HG03095 (cell line): Measurements from ENCODE around the gene TNFAIP8.
"Not testable (repeated sequence)": the region's sequence is repeated elsewhere in the genome, so short reads cannot be mapped to it uniquely, and the experiment has no call there.

Experiments
- ATAC-seq: cut with Tn5 transposase; IDR thresholded peaks from one replicate; pipeline ENCODE4 v1.9.1; 2021; ENCODE audit warnings: moderate library complexity; ENCODE audit not compliant: unreplicated experiment

TNFAIP8 gene

DNA sequence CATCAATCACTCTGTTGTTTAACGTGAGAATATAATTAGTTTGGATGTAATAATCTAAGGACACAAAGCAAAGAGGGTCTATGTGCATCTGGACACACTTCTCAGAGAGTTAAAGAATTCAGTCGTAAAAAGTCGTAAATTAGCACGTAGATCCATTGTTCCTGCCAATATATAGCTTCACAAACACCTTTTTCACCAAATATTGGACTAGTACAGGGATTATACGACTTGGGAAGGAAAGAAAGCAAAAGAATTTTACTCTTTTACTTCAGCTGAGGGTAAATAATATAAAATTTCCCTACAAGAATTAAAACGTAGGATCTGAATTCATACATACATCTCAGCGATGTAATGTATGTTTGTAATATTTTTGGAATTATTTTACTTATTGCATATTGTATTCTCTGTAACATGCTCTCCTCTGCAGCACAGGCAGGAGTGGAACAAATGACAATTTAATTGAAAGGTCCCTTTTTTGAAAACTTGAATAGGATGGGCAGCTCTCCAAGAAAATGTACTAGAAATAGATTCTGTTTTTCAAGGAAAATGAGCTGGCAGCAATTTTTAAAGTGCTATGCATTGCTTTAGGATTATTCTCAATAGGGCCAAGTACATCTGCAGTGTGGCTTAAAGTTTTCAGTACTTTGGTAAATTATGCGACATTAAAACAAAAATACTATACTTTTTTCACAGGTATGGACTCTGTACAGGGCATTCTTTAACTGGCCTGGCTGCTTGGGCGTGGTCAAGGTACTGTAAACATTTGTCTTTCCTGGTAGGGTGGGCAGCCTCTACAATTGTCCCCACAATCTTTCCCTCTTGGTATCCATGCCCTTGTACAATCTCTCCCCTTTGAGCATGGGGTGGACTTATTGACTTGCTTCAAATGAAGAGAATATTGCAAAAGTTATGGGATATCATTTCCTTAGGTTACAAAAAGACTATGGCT is 56.7 kb downstream of the TNFAIP8 start:
- ATAC-seq: no peak

DNA sequence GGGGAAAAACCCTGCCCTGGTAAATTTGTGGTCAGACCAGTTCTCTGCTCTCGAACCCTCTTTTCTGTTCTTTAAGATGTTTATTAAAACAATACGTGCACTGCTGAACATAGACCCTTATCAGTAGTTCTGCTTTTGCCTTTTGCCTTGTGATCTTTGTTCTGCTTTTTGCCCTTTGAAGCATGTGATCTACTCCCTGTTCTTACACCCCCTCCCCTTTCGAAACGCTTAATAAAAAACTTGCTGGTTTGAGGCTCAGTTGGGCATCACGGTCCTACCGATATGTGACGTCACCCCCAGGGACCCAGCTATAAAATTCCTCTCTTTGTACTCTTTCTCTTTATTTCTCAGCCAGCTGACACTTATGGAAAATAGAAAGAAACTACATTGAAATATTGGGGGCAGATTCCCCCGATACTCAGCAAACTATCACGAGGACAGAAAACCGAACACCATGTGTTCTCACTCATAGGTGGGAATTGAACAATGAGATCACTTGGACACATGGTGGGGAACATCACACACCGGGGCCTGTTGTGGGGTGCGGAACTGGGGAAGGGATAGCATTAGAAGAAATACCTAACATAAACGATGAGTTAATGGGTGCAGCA is 58.4 kb downstream of the TNFAIP8 start:
- ATAC-seq: not testable (repeated sequence)

DNA sequence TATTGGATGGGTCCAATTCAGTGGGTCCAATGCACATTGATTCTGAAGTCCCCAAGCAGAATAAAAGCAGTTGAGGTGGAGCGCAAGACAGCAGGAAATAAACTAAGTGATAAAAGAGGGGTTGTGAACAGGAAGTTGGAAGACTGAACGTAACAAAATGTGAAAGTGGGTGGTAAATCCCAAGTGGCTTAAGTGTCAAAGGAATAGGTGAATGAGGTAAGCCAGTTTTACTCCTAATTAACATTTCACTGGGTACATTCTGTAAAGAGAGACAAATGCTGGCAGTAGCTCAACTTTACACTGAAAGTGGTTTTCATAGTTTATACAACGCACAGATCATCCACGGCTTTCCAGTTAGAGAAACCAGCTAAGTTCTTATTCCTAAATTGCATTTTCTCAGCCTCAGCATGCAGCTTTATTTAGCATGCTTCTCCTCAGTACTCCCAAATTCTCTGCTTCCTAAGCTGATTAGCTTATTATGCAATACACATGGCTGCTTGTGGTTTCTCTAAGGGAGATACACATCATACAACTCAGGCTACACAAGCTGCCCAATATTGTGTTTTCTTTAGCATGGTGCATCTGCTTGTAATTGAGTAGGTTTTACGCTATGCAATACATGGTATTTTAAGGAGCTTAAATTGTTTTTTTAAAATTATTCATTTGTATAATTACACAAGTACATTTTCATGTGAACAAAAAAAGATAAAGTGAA is 62.2 kb downstream of the TNFAIP8 start:
- ATAC-seq: peak; percentile 26

DNA sequence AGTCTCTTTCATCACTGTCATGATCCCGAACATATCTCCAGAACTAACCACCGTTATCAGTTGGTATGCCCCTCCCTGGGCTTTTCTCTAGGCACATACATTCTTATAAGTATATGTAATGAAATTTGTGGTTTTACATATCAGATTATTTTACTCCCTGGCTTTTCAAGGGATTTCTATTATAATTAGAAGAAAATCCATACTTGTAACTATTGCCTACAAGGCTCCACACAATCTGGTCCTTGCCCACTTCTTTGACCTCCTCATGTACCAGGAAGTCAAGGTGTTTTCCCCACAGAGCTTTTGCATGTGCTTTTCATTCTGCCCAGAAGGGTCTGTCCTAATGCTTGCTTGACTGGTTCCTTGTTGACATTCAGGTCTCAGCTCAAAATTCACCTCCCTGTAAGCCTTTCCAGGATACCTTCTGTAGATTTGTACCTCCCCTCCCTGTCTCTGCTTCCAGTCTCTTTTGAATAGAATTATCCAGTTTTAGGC is 62.8 kb downstream of the TNFAIP8 start:
- ATAC-seq: peak; percentile 77

DNA sequence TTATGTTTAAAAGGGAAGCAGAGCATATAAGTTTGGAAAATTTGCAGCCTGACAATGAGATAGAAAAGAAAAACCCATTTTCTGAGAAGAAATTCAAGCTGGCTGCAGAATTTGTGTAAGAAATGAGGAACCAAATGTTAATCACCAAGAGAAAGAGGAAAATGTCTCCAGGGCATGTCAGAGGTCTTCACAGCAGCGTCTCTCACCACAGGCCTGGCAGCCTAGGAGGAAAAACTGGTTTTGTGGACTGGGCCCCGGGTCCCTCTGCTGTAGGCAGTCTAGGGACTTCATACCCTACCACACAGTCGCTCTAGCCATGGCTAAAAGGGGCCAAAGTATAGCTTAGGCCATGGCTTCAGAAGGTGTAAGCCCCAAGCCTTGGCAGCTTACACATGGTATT is 64.3 kb downstream of the TNFAIP8 start:
- no peak for ATAC-seq

DNA sequence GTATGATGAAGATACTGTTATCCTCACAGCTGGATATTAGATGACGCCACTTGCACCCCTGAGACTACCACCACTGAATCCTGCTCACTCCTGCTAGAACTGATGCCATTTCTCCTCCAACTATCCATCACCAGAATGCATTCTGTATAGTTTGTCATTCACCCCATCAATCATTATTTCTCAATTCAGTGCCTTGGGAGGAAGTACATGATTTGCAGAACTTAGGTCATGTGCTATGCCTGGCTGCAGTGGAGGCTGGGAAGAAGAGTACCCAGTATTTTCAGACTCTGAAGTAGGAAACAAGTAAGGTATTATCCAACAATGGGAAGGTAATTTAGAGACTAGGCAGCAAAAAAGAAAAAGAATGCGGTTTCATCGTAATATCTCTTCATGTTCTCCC is 70.2 kb downstream of the TNFAIP8 start:
- no peak for ATAC-seq

DNA sequence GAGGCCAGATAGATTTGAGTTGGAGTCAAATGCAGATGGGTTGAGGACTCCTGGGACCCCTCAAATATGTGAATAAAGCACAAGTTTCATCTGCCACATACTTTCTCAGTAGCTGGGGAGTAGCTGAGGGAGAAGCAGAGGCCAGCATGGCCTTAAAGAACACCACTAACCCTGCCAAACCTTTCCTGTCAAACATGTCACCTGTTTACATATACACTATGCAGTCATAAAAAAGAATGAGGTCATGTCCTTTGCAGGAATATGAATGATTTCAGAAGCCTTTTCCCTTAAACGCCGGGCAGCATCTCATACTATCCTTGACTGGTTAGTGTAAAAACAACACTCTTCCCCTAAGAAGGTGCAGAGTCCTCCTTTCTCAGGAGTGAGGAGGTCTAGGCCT is 71.2 kb downstream of the TNFAIP8 start:
- ATAC-seq: no peak

DNA sequence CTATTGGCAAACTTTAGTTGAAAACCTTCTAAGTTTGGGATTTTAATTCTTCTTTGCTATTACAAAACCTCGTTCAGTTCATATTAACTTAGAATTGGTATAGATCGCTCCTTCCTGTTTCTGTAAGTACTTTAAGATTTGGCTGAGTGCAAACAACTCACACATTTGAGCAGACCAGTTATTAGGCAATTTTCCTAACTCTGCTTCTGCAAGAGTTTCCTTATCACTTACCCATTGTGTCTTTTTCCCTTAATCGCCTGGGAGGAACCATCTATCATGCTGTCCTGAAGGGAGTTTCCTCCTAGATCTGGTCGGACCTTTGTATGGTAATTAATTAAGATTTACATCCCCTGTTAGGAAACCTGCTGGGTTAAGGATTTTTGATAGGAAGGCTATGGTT is 71.8 kb downstream of the TNFAIP8 start:
- not testable (repeated sequence) for ATAC-seq

DNA sequence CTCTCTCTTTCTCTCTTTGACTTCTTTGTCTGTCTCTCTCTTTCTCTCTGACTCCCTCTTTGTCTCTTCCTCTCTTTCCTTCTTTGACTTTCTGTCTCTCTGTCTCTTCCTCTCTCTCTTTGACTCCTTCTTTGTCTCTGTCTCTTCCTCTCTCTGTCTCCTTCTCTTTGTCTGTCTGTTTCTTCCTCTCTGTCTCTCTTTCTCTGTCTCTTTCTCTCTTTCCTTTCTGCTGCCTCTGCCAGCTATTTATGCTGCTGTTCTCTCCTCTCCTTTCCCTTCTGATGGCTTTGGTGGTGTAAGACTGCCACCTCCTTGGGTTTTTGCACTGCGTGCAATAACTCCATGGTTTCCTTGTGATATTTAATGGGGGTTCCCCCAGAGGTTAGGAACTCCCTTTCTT is 72.3 kb downstream of the TNFAIP8 start:
- not testable (repeated sequence) for ATAC-seq

DNA sequence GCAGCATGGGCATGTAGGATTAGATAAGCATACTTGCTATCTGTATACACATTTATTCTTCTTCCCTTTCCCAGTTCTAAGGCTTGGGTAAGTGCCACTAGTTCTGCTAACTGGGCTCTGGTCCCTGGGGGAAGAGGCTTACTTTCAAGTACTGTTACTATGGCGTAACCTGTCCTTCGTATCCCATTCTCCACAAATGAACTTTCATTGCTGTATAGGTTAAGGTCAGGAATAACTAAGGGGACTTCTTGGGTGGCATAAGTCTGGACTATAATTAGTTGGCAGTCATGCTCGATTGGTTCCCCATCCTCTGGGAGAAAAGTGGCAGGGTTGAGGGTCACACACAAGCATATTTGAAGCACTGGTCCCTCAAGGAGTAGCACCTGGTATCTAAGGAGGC is 72.8 kb downstream of the TNFAIP8 start:
- ATAC-seq: not testable (repeated sequence)

DNA sequence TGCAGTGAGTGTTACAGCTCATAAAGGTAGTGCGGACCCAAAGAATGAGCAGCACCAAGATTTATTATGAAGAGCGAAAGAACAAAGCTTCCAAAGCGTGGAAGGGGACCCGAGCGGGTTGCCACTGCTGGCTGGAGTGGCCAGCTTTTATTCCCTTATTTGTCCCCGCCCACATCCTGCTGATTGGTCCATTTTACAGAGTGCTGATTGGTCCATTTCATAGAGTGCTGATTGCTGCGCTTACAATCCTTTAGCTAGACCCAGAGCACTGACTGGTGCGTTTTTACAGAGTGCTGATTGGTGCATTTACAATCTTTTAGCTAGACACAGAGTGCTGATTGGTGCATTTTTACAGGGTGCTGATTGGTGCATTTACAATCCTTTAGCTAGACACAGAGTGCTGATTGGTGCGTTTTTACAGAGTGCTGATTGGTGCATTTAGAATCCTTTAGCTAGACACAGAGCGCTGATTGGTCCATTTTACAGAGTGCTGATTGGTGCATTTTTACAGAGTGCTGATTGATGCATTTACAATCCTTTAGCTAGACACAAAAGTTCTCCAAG is 76.9 kb downstream of the TNFAIP8 start:
- ATAC-seq: not testable (repeated sequence)

DNA sequence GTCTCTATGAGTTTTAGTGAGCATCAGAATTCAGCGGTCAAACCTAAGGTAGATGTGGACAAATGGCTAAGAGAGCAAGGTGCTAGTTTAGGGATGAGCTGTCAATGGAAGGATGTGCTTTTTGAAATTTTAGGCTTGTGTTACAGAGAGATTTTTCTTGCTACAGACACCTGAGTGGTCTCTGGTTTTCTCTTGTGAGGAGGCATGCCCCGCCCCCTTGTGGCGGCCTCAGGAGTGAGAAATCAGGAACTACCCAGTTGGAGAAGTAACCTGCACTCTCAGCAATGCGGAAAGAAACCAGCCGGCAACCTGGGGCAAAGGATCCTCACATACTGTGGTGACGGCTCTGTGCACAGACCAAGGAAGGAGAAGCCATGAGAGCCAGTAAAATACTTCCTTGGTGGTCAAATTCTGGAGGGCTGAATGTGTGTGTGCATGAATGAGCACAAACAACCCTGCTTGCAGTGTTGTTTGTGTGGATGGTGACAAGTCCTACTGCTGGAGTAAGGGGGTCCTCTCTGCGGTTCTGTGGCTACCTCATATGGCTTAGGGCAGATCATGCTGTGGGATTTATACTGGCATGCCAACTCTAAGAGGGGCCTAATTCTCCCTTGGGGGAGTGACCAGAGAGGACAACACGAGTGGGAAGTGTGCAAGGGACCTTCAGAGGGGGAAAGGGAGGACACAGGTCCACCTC is 79.8 kb downstream of the TNFAIP8 start:
- peak; percentile 96 for ATAC-seq

DNA sequence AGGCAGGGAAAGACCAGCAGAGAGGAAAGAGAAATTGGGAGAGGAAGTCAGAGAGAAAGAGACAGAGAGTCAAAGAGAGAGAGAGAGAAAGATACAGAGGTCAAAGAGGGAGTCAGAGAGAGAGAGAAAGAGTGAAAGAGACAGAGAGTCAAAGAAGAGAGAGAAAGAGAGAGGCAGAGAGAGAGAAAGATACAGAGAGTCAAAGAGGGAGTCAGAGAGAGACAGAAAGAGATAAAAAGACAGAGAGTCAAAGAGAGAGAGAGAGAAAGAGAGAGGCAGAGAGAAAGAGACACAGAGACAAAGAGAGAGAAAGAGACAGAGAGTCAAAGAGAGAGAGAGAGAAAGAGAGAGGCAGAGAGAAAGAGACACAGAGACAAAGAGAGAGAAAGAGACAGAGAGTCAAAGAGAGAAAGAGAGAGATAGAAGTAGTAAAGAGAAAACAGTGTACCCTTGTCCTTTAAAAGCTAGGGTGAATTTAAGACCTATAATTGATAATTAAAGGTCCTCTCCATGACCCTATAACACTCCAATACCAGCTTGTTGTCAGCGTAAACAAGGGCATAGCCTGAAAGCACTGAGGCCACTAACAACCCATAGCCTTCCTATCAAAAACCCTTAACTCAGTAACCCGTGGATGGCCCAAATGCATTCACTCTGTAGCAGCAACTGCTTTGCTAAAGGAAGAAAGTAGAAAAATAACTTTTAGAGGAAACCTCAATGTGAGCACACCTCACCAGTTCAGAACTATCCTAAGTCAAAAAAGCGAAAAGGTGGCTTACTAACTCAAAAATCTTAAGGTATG is 82.2 kb downstream of the TNFAIP8 start:
- not testable (repeated sequence) for ATAC-seq

DNA sequence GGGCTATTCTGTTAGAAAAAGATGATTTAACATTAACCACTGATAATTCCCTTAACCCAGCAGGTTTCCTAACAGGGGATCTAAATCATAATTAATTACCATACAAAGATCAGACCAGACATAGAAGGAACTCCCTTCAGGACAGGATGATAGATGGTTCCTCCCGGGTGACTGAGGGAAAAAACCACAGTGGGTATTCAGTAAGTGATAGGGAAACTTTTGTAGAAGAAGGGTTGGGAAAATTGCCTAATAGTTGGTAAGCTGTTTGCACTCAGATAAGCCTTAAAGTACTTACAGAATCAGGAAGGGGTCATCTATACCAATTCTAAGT is 82.7 kb downstream of the TNFAIP8 start:
- not testable (repeated sequence) for ATAC-seq

DNA sequence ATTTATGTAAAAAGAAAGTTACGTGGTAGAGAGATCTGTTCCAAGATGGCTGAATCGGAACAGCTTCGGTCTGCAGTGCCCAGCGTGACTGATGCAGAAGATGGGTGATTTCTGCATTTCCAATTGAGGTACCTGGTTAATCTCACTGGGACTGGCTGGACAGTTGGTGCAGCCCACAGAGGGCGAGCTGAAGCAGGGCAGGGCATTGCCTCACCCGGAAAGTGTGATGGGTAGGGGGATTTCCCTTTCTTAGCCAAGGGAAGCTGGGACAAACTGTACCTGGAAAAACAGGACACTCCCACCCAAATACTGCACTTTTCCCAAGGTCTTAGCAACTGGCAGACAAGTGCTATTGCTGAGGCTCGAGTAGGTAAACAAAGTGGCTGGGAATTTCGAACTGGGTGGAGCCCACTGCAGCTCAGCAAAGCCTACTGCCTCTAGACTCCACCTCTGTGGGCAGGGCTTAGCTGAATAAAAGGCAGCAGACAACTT is 83.4 kb downstream of the TNFAIP8 start:
- ATAC-seq: no peak

DNA sequence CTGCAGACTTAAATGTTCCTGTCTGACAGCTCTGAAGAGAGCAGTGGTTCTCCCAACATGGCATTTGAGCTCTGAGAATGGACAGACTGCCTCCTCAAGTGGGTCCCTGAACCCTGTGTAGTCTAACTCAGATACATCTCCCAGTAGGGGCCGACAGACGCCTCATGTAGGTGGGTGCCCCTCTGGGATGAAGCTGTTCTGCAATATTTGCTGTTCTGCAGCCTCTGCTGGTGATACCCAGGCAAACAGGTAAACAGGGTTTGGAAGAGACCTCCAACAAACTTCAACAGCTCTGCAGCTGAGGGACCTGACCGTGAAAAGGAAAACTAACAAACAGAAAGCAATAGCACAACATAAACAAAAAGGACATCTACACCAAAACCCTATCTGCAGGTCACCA is 83.8 kb downstream of the TNFAIP8 start:
- not testable (repeated sequence) for ATAC-seq

DNA sequence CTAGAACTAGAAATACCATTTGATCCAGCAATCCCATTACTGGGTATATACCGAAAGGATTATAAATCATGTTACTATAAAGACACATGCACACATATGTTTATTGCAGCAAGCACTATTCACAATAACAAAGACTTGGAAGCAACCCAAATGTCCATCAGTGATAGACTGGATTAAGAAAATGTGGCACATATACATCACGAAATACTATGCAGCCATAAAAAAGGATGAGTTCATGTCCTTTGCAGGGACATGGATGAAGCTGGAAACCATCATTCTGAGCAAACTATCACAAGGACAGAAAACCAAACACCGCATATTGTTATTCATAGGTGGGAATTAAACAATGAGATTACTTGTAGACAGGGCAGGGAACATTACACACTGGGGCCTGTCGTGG is 88.8 kb downstream of the TNFAIP8 start:
- not testable (repeated sequence) for ATAC-seq

DNA sequence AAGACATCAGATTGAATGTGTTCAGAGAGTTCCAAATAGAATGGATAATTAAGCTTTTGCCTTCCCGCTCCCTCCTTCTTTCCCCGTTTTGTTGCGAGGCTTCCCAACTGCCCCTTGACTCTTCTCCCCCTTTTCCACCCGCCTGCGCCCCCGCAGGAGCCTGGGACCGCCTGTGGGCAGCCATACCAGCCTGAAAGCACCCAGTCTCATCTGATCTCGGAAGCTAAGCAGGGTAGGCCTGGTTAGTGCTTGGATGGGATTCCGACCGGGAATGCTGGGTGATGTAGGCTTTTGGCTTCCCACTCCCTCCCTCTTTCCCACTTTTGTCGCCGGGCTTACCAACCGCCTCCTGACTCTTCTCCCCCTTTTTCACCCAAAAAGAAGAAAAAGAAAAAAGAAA is 89.7 kb downstream of the TNFAIP8 start:
- ATAC-seq: no peak
